DMS114 treated with DMSO at 0.1 percent for 48 hours (cell line): ENCODE results near the gene VRTN.
A peak's percentile ranks its signal among the peaks of the same experiment; 100 is the strongest.

Source experiments
- DNase-seq: peaks from one replicate; lab custom pipeline; 2025; ENCODE audit not compliant: unreplicated experiment; lab: John Stamatoyannopoulos, UW

VRTN gene

GRCh38 chr14:74392616-74393570, 44.6 kb downstream of the VRTN start:
- DNase-seq: no peak

- DNase-seq: no peak
Observed at GRCh38 chr14:74394549-74394948, 46.3 kb downstream of the VRTN start.

- DNase-seq: no peak
Observed at GRCh38 chr14:74395094-74395493, 46.8 kb downstream of the VRTN start.

GRCh38 chr14:74400031-74400685, 51.9 kb downstream of the VRTN start:
- DNase-seq: peak; percentile 6

GRCh38 chr14:74400919-74401503, 52.7 kb downstream of the VRTN start:
- DNase-seq: no peak

- no peak for DNase-seq
Observed at GRCh38 chr14:74401504-74402241, 53.4 kb downstream of the VRTN start.

GRCh38 chr14:74402401-74403251, 54.4 kb downstream of the VRTN start:
- no peak for DNase-seq

GRCh38 chr14:74403619-74404417, 55.5 kb downstream of the VRTN start:
- no peak for DNase-seq

GRCh38 chr14:74404435-74404834, 56.2 kb downstream of the VRTN start:
- DNase-seq: no peak

GRCh38 chr14:74405663-74406062, 57.4 kb downstream of the VRTN start:
- DNase-seq: no peak

- DNase-seq: no peak
Observed at GRCh38 chr14:74407021-74407800, 58.9 kb downstream of the VRTN start.

GRCh38 chr14:74407801-74408154, 59.5 kb downstream of the VRTN start:
- DNase-seq: no peak

GRCh38 chr14:74408870-74409269, 60.6 kb downstream of the VRTN start:
- DNase-seq: no peak

- no peak for DNase-seq
Observed at GRCh38 chr14:74409441-74409840, 61.2 kb downstream of the VRTN start.
